Naive thymus-derived CD4-positive, alpha-beta T cell (primary cell): Measurements from ENCODE around the gene SPSB4. TPM values are rescaled to one million over a fixed set of nuclear protein-coding genes. Genes with fewer than 3 reads are reported as not detected.
A peak's percentile ranks its signal among the peaks of the same experiment; 100 is the strongest.

ENCODE experiments used
- ATAC-seq: fragments of 150-1000 bp; cut with Tn5 transposase; 2 replicates; pipeline ENCODE4 v1.10.0; 2021; ENCODE audit warnings: mild to moderate bottlenecking, moderate library complexity
- CTCF ChIA-PET: fragments of 350-600 bp; sonication (Branson Sonifier 250); formaldehyde crosslinking; loops from one replicate; lab custom pipeline; 2021; ENCODE audit warnings: antibody characterized with exemption; lab: Charles Lee
- POLR2A ChIA-PET: fragments of 350-600 bp; sonication (Branson Sonifier 250); formaldehyde crosslinking; loops from one replicate; lab custom pipeline; 2021; ENCODE audit warnings: antibody characterized with exemption, inconsistent platforms; lab: Charles Lee
- DNase-seq, 9 donors: peaks; one replicate each; pipeline versions ENCODE4 v3.0.0 to v3.0.0-alpha.2; 2020 to 2022; ENCODE audit warnings: mixed read lengths in 1 of 9
- H3K27ac ChIP-seq: one replicate; pipeline ENCODE4 v1.7.0; 2013; ENCODE audit warnings: mild to moderate bottlenecking, low read depth, low read length, moderate library complexity
- H3K27me3 ChIP-seq, 2 donors: one replicate each; pipeline ENCODE4 v1.7.0; 2013; ENCODE audit warnings: low read length in 2 of 2, mild to moderate bottlenecking in 2 of 2, moderate library complexity in 2 of 2; ENCODE audit not compliant: control insufficient read depth in 2 of 2, insufficient read depth in 2 of 2
- H3K36me3 ChIP-seq, 3 experiments: 1 replicate in 2 of 3; 2 replicates in 1 of 3; pipeline ENCODE4 v1.7.0; 2013; ENCODE audit warnings: low read length in 3 of 3, mild to moderate bottlenecking in 3 of 3, moderate library complexity in 1 of 3; ENCODE audit not compliant: insufficient read depth in 3 of 3, control insufficient read depth in 2 of 3
- H3K4me1 ChIP-seq, 2 donors: one replicate each; pipeline ENCODE4 v1.7.0; 2013; ENCODE audit warnings: low read length in 2 of 2, mild to moderate bottlenecking in 2 of 2, moderate library complexity in 1 of 2; ENCODE audit not compliant: control insufficient read depth in 2 of 2, insufficient read depth in 2 of 2
- H3K4me3 ChIP-seq: 2 replicates; pipeline ENCODE4 v1.7.0; 2013; ENCODE audit warnings: mild to moderate bottlenecking, low read length
- H3K9me3 ChIP-seq, 3 experiments: 1 replicate in 2 of 3; 2 replicates in 1 of 3; pipeline ENCODE4 v1.7.0; 2013; ENCODE audit warnings: low read length in 3 of 3; ENCODE audit not compliant: control insufficient read depth in 2 of 3
- H3K27ac Mint-ChIP-seq, 9 donors: one replicate each; pipeline ENCODE4 v1.8.0; 2020 to 2022; ENCODE audit warnings: mixed read lengths in 9 of 9, mild to moderate bottlenecking in 8 of 9, moderate library complexity in 5 of 9, inconsistent platforms in 2 of 9
- H3K27me3 Mint-ChIP-seq, 5 donors: one replicate each; pipeline ENCODE4 v1.8.0; 2021 to 2022; ENCODE audit warnings: mixed read lengths in 5 of 5, mild to moderate bottlenecking in 1 of 5
- H3K36me3 Mint-ChIP-seq, 5 donors: one replicate each; pipeline ENCODE4 v1.8.0; 2020 to 2022; ENCODE audit warnings: mixed read lengths in 5 of 5, mild to moderate bottlenecking in 3 of 5, inconsistent platforms in 1 of 5
- H3K4me1 Mint-ChIP-seq, 7 donors: one replicate each; pipeline ENCODE4 v1.8.0; 2020 to 2022; ENCODE audit warnings: mixed read lengths in 7 of 7, mild to moderate bottlenecking in 3 of 7, inconsistent platforms in 1 of 7
- H3K4me3 Mint-ChIP-seq, 10 donors: one replicate each; pipeline ENCODE4 v1.8.0; 2020 to 2022; ENCODE audit warnings: mild to moderate bottlenecking in 10 of 10, mixed read lengths in 10 of 10, moderate library complexity in 6 of 10, inconsistent platforms in 2 of 10
- H3K9me3 Mint-ChIP-seq, 11 donors: one replicate each; pipeline ENCODE4 v1.8.0; 2020 to 2022; ENCODE audit warnings: mixed read lengths in 11 of 11, mild to moderate bottlenecking in 4 of 11, inconsistent platforms in 1 of 11, moderate library complexity in 1 of 11
- intact Hi-C, 2 donors: fragments of 100-400 bp; cut with micrococcal nuclease; formaldehyde crosslinking; loops; one replicate each; pipeline ENCODE4 v1.15.1; 2023
- polyA plus RNA-seq, 2 donors: library from polyadenylated mRNA; unstranded; fragments of 300-500 nt; fragmentation: Illumina TruSeq; gene quantifications; one replicate each; pipeline ENCODE4 v1.2.3, GENCODE V29; 2021
- total RNA-seq, 6 experiments: library from RNA in 5 of 6; stranded (reverse) in 5 of 6; gene quantifications; 1 replicate in 5 of 6; 2 replicates in 1 of 6; pipeline ENCODE4 v1.2.3 and lab custom pipeline; 2021 to 2026

Gene SPSB4
- total and polyA plus RNA-seq, 7 experiments from 2014 or later = not detected

DNA sequence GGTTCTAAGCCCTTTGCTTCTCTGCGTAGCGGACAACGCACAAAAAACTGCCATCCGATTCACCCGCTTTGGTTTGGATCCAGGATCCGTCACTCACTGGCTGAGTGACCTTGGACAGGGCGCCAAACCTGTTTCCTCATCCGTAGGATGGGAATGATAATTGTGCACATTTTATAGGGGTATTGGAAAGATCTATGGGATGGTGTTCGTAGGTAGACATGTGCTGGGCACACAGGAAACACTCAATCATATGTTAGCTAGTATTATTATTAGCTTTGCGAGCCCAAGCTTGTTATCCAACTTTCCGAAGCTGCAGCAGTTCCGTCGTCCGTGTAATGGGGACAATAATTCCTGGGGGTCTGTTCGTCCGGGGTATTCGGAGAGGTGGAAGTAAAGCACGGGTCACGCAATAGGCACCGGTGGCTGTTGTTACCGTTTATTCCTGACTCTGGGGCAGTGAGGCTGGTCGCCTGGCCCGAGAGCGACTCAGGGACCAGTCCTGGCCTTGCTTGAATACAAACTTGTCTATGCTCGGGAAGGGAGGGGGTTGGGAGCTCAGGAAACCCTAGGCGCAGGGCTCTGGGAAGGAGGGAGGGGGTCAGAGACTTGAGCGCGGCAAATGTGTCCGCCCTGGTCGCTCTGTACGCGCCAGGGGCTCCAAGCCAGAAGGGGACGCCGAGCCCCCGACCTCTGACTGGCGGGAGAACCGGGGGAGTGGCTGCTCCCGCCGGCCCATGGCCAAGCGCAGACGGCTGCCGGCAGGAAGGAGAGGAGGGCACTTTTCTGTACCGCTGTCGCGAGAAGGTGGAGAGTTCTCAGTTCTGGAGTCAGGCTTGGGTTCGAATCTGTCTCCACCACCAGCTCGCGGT lies 1.3 kb downstream of the SPSB4 start:
- H3K4me1 Mint-ChIP-seq = peaks cover 6 to 16% (median 15%) of the 10 kb centered on the region in 7 donors
- peaks cover 55 to 65% (median 57%) of the 10 kb centered on the region in 5 donors for H3K27me3 Mint-ChIP-seq
- ATAC-seq (no peak), DNase-seq (no peak)
- peaks cover 0 to 4% (median 0%) of the 10 kb centered on the region in 5 donors for H3K36me3 Mint-ChIP-seq
- Histone ChIP-seq H3K27me3 (no peaks in the 10 kb centered on the region), H3K36me3 (no peaks in the 10 kb centered on the region), H3K4me1 (no peaks in the 10 kb centered on the region), H3K9me3 (no peaks in the 10 kb centered on the region), H3K4me3 (no peak overlapping the region), H3K27ac (no peak overlapping the region)
- CTCF ChIA-PET = interaction anchor here (0.5 kb wide), 1 partner anchor 132 kb away, joined by 5 read pairs; no protein-coding TSS in a partner anchor
- H3K9me3 Mint-ChIP-seq = peaks cover 0 to 1% (median 0%) of the 10 kb centered on the region in 11 donors
- H3K4me3 Mint-ChIP-seq = peak overlapping the region; percentile 47 to 75 (median 58)
- H3K27ac Mint-ChIP-seq = no peak overlapping the region
- POLR2A ChIA-PET = no interaction called here
- intact Hi-C loops = no loop called here

DNA sequence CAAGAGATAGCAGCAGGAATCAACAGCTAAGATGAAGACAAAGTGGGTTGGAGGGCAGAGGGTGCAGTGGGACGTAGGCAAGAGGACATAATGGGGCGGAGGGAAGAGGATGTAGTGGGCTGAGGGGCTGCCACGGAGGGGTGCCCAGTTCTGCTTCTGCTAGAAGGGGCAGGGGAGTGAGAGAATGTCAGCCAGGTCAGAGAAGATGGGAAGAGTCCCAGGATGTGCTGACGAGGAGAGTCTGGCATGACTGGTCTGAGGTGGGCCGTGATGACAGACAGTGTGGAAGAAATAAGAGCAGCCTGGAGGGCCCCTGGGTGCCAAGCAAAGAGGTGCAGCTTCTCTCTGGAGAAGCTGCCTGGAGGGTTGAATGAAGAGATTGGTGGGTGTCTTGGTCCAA lies 4.0 kb downstream of the SPSB4 start:
- no peak for ATAC-seq
- peaks cover 0 to 4% (median 0%) of the 10 kb centered on the region in 5 donors for H3K36me3 Mint-ChIP-seq
- no peaks in the 10 kb centered on the region for H3K27me3 ChIP-seq
- H3K4me3 ChIP-seq = no peak overlapping the region
- H3K4me3 Mint-ChIP-seq = no peak overlapping the region
- peaks cover 31 to 42% (median 35%) of the 10 kb centered on the region in 5 donors for H3K27me3 Mint-ChIP-seq
- peaks cover 6 to 15% (median 13%) of the 10 kb centered on the region in 7 donors for H3K4me1 Mint-ChIP-seq
- no peaks in the 10 kb centered on the region for H3K4me1 ChIP-seq
- H3K27ac Mint-ChIP-seq = peak overlapping the region in 1 of 9 donors; percentile 44
- DNase-seq = no peak
- ChIA-PET CTCF (no interaction called here), POLR2A (no interaction called here)
- no peaks in the 10 kb centered on the region for H3K9me3 ChIP-seq
- intact Hi-C loops = no loop called here
- no peak overlapping the region for H3K27ac ChIP-seq
- no peaks in the 10 kb centered on the region for H3K36me3 ChIP-seq
- peaks cover 0 to 3% (median 0%) of the 10 kb centered on the region in 11 donors for H3K9me3 Mint-ChIP-seq

DNA sequence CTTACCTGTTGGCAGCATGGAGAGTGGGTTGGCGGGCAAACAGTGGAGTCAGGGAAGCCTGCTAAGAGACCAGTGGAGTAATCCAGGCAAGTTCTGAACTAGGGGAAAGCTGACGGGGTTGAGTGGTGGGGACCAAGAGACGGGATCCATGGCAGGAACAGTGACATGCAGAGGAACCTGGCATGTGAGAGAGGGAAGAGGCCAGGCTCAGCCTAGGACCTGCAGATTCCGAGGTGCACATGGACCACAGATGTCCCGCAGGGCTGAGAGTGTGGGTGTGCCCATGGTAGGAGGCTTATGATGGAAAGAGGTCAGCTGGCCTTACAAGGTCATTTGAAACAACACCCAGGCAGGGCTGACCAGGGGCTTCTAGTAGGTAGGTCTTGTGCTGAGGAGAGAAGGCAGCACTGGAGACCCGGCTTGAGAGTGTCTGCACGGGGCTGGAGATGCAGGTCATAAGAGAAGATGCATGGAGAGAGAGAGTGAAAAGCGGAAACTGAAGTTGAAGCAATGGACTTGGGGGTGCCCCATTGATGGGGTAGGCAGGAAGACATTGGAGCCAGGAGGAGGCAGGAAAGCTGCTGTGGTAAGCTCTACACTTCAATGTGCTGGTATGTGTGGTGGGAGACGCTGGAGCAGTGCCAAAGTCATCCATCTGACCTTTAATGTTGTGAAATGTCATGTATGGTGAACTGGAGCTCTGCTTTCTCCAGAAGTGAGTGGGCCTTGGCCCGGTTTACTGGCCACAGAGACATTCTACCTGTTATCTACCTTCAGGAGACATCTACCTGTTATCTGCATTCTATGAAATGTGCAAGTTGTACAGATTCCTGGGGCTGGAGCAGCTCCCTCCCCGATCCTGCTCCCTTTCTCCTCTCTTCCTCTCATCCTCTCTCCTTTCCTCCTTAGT lies 4.6 kb downstream of the SPSB4 start:
- Mint-ChIP-seq H3K9me3 (peaks cover 0 to 3% (median 0%) of the 10 kb centered on the region in 11 donors), H3K4me3 (no peak overlapping the region), H3K27me3 (peaks cover 25 to 36% (median 28%) of the 10 kb centered on the region in 5 donors), H3K36me3 (peaks cover 0 to 4% (median 0%) of the 10 kb centered on the region in 5 donors), H3K27ac (peak overlapping the region in 1 of 9 donors; percentile 44), H3K4me1 (peaks cover 3 to 8% (median 7%) of the 10 kb centered on the region in 7 donors)
- Histone ChIP-seq H3K9me3 (no peaks in the 10 kb centered on the region), H3K4me1 (no peaks in the 10 kb centered on the region), H3K27ac (no peak overlapping the region), H3K4me3 (no peak overlapping the region), H3K27me3 (no peaks in the 10 kb centered on the region), H3K36me3 (no peaks in the 10 kb centered on the region)
- CTCF ChIA-PET = no interaction called here
- DNase-seq (no peak), ATAC-seq (no peak)
- intact Hi-C loops = no loop called here
- POLR2A ChIA-PET = interaction anchor here (0.7 kb wide), 1 partner anchor 1364 kb away, joined by 3 read pairs; no protein-coding TSS in a partner anchor

DNA sequence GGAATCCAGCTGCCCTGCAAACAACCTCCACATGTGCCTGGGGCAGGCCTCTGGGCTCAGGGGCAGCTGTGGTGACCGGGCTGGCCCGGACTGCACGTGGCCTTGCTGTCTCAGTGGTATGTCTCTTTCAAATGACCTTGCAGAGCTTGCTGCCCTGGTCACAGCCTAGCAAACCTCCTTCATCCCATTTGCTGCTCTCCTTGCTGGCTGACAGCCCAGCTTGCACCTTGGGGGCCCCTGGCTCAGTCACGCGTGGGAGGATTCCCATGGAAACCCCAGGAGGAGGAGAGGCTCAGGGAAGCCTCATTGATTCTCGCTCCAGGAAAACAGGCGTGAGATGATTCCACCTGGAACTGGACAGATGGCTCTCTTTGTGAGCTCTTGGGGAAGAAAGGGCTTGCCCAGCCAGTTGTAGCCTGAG lies 5.6 kb downstream of the SPSB4 start:
- peaks cover 0 to 4% (median 0%) of the 10 kb centered on the region in 5 donors for H3K36me3 Mint-ChIP-seq
- POLR2A ChIA-PET = no interaction called here
- no peak overlapping the region for H3K27ac Mint-ChIP-seq

DNA sequence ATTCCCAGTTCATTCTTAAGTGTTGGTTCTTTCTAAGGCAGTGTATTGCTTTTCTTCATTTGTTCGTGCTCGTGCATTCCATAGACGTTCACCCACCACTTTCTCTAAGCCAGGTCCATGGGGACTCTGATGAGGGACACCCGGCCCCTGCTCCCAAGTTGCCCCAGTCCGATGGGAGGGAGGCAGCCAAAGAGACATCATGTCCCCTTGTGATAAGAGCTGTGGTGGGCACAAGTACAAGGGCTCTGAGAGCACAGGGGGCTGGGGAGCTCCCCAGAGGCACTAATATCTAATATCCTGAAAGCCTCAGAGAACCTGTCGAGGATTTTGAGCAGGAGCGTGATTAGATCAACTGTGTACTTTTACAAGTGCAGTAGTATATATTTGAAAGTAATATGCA lies 6.3 kb downstream of the SPSB4 start:
- H3K4me3 Mint-ChIP-seq = no peak overlapping the region
- H3K9me3 Mint-ChIP-seq = peaks cover 0 to 3% (median 0%) of the 10 kb centered on the region in 11 donors
- POLR2A ChIA-PET = no interaction called here
- Histone ChIP-seq H3K36me3 (no peaks in the 10 kb centered on the region), H3K4me3 (no peak overlapping the region), H3K27me3 (no peaks in the 10 kb centered on the region), H3K4me1 (no peaks in the 10 kb centered on the region), H3K27ac (no peak overlapping the region), H3K9me3 (no peaks in the 10 kb centered on the region)
- peaks cover 0 to 2% (median under 1%) of the 10 kb centered on the region in 7 donors for H3K4me1 Mint-ChIP-seq
- ATAC-seq (no peak), DNase-seq (no peak)
- H3K36me3 Mint-ChIP-seq = no peaks in the 10 kb centered on the region
- intact Hi-C loops = no loop called here
- H3K27ac Mint-ChIP-seq = no peak overlapping the region
- CTCF ChIA-PET = no interaction called here
- peaks cover 18 to 33% (median 21%) of the 10 kb centered on the region in 5 donors for H3K27me3 Mint-ChIP-seq

More for the DNA sequence above, 5.6 kb downstream of the SPSB4 start:
- H3K9me3 Mint-ChIP-seq = peaks cover 0 to 3% (median 0%) of the 10 kb centered on the region in 11 donors
- intact Hi-C loops = no loop called here
- CTCF ChIA-PET = no interaction called here
- H3K4me3 ChIP-seq = no peak overlapping the region
- no peaks in the 10 kb centered on the region for H3K27me3 ChIP-seq
- no peak for DNase-seq
- H3K4me1 ChIP-seq = no peaks in the 10 kb centered on the region
- peaks cover 24 to 34% (median 27%) of the 10 kb centered on the region in 5 donors for H3K27me3 Mint-ChIP-seq
- ATAC-seq = no peak
- no peaks in the 10 kb centered on the region for H3K9me3 ChIP-seq
- peaks cover 2 to 7% (median 6%) of the 10 kb centered on the region in 7 donors for H3K4me1 Mint-ChIP-seq
- no peaks in the 10 kb centered on the region for H3K36me3 ChIP-seq
- H3K27ac ChIP-seq = no peak overlapping the region
- no peak overlapping the region for H3K4me3 Mint-ChIP-seq

DNA sequence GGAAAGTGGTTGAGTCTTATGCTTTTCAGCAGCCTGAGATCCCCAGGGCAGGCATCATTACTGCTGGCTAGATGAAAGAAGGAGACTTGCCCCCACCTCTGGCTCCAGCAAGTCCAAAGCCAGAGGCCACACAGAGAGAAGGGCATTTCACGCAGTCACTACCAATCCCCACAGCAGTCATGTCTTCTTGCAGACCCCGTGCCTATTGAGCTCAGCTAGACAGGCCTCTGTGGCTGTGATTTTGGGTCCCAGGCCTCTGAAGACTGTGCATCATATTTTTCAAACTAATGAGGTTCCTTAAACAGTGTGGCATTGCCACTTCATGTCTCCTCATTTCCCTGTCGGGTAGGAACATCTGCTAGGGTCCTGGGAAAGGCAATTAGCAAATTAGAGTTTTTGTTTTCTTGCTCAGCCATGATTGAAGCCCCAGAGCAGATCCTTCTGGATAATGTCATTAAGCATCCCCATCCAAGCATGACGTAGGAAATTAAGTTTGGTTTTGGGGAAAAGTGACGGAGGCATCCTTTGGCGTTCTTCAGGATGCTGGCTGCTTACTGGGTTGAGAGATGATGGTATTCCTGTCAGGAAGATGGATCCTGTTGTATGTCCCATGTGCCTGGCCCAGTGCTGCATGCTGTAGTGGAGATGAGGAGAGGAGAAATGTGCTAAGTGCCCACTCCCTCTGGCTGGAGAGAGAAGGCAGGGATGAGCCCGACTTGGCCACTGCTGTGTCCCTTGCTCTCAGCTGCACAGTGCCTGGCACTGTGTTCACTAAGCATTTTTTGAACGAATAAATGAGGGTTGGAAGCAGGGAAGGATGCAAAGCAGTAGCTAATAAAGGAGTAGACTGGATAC lies 7.0 kb downstream of the SPSB4 start:
- Mint-ChIP-seq H3K27ac (no peak overlapping the region), H3K27me3 (peaks cover 14 to 35% (median 19%) of the 10 kb centered on the region in 5 donors), H3K36me3 (peaks cover 0 to 2% (median 0%) of the 10 kb centered on the region in 5 donors), H3K4me1 (no peaks in the 10 kb centered on the region), H3K4me3 (no peak overlapping the region), H3K9me3 (peaks cover 0 to 3% (median 0%) of the 10 kb centered on the region in 11 donors)
- DNase-seq = no peak
- intact Hi-C loops = no loop called here
- no peak for ATAC-seq
- no peaks in the 10 kb centered on the region for H3K4me1 ChIP-seq
- POLR2A ChIA-PET = no interaction called here
- H3K27me3 ChIP-seq = no peaks in the 10 kb centered on the region
- H3K27ac ChIP-seq = no peak overlapping the region
- no peak overlapping the region for H3K4me3 ChIP-seq
- no peaks in the 10 kb centered on the region for H3K9me3 ChIP-seq
- no peaks in the 10 kb centered on the region for H3K36me3 ChIP-seq
- CTCF ChIA-PET = no interaction called here
